H1 (cell line): ENCODE results near the gene TP53RK. TPM values are rescaled to one million over a fixed set of nuclear protein-coding genes. Genes with fewer than 3 reads are reported as not detected.

Experiments used
- CTCF ChIA-PET: fragments of 300-600 bp; sonication (Branson Sonifier 250); formaldehyde crosslinking; loops from one replicate; lab custom pipeline; 2021; ENCODE audit not compliant: partially characterized antibody; lab: Charles Lee
- POLR2A ChIA-PET: fragments of 300-600 bp; sonication (Branson Sonifier 250); formaldehyde crosslinking; loops from one replicate; lab custom pipeline; 2021; ENCODE audit warnings: inconsistent platforms; ENCODE audit not compliant: partially characterized antibody; lab: Charles Lee
- DNase-seq, 2 experiments: peaks; one replicate each; pipeline versions ENCODE4 v3.0.0 to v3.0.0-alpha.2; 2010 to 2022; ENCODE audit warnings: low spot score in 2 of 2, low read depth in 1 of 2, mixed read lengths in 1 of 2
- FAIRE-seq: peaks from 2 replicates; lab custom pipeline; 2011; peaks lifted over from hg19 to GRCh38; lab: Jason Lieb, UNC
- H2AFZ ChIP-seq: 2 replicates; pipeline ENCODE4 v1.8.1; 2012; ENCODE audit warnings: low read length, inconsistent platforms
- H2AK5ac ChIP-seq: 2 replicates; pipeline ENCODE4 v1.6.1; 2013; ENCODE audit warnings: low read depth, low read length
- H2BK120ac ChIP-seq: replicated peaks from 2 replicates; pipeline ENCODE3; 2013; ENCODE audit warnings: low read depth, low read length, inconsistent platforms
- H2BK12ac ChIP-seq: 2 replicates; pipeline ENCODE4 v1.6.1; 2013; ENCODE audit warnings: low read depth, low read length
- H2BK15ac ChIP-seq: 2 replicates; pipeline ENCODE4 v1.6.1; 2013; ENCODE audit warnings: low read length
- H2BK20ac ChIP-seq: 2 replicates; pipeline ENCODE4 v1.6.1; 2013; ENCODE audit warnings: low read length
- H2BK5ac ChIP-seq: 2 replicates; pipeline ENCODE4 v1.6.1; 2013; ENCODE audit warnings: low read depth, low read length
- H3K14ac ChIP-seq: 2 replicates; pipeline ENCODE4 v1.6.1; 2013; ENCODE audit warnings: inconsistent platforms; ENCODE audit not compliant: insufficient read length
- H3K18ac ChIP-seq: 2 replicates; pipeline ENCODE4 v1.6.1; 2013; ENCODE audit warnings: low read length; ENCODE audit errors: extremely low read depth
- H3K23ac ChIP-seq: 2 replicates; pipeline ENCODE4 v1.6.1; 2013; ENCODE audit warnings: inconsistent platforms; ENCODE audit not compliant: insufficient read length
- H3K23me2 ChIP-seq: 2 replicates; pipeline ENCODE4 v1.6.1; 2013; ENCODE audit warnings: low read depth, low read length
- H3K27ac ChIP-seq: 2 replicates; pipeline ENCODE4 v1.6.1; 2011; ENCODE audit warnings: low read depth, low read length, inconsistent platforms
- H3K27me3 ChIP-seq, 4 experiments: replicated peaks in 1 of 4; 1 replicate in 1 of 4; 2 replicates in 3 of 4; pipeline versions ENCODE4 v1.6.1 to v1.8.1; 2011 to 2013; ENCODE audit warnings: low read length in 3 of 4, mild to moderate bottlenecking in 3 of 4, inconsistent platforms in 2 of 4, mixed read lengths in 2 of 4, moderate library complexity in 1 of 4; ENCODE audit not compliant: control insufficient read depth in 3 of 4, insufficient read depth in 3 of 4; ENCODE audit errors: extremely low read depth in 1 of 4
- H3K36me3 ChIP-seq, 4 experiments: 2 replicates each; pipeline versions ENCODE4 v1.6.1 to v1.8.1; 2011 to 2013; ENCODE audit warnings: mild to moderate bottlenecking in 4 of 4, low read length in 3 of 4, moderate library complexity in 2 of 4, control low read depth in 1 of 4, inconsistent platforms in 1 of 4; ENCODE audit not compliant: insufficient read depth in 4 of 4, control insufficient read depth in 2 of 4
- H3K4ac ChIP-seq: replicated peaks from 2 replicates; pipeline ENCODE3; 2013; ENCODE audit warnings: low read length, low read depth, mixed read lengths, inconsistent platforms; ENCODE audit not compliant: insufficient read length
- H3K4me1 ChIP-seq, 4 experiments: replicated peaks in 1 of 4; 1 replicate in 1 of 4; 2 replicates in 3 of 4; pipeline versions ENCODE4 v1.6.1 to v1.8.1; 2011 to 2013; ENCODE audit warnings: low read length in 3 of 4, inconsistent platforms in 2 of 4, mixed read lengths in 1 of 4; ENCODE audit not compliant: insufficient read depth in 4 of 4, control insufficient read depth in 3 of 4
- H3K4me2 ChIP-seq, 2 experiments: 2 replicates each; pipeline versions ENCODE4 v1.6.1 to v1.8.1; 2011 to 2013; ENCODE audit warnings: low read depth in 2 of 2, low read length in 2 of 2, control low read depth in 1 of 2, inconsistent platforms in 1 of 2, mild to moderate bottlenecking in 1 of 2; ENCODE audit not compliant: insufficient read depth in 1 of 2
- H3K4me3 ChIP-seq, 4 experiments: fragments of 200-600, 300-600 bp in 1 of 4; sonication (generic), shearing (Covaris generic), sonication (Bioruptor Twin) in 1 of 4; 2 replicates each; pipeline versions ENCODE4 v1.5.1 to v1.8.1; 2011 to 2016; ENCODE audit warnings: low read length in 4 of 4, low read depth in 3 of 4, control low read depth in 2 of 4, inconsistent platforms in 2 of 4, mild to moderate bottlenecking in 2 of 4, mixed read lengths in 1 of 4, moderate library complexity in 1 of 4; ENCODE audit not compliant: insufficient read depth in 2 of 4; ENCODE audit errors: extremely low read depth in 1 of 4
- H3K56ac ChIP-seq: replicated peaks from 2 replicates; pipeline ENCODE3; 2013; ENCODE audit warnings: low read depth, mild to moderate bottlenecking, mixed read lengths, low read length, inconsistent platforms; ENCODE audit not compliant: insufficient read length
- H3K79me1 ChIP-seq: 2 replicates; pipeline ENCODE4 v1.6.1; 2013; ENCODE audit warnings: low read depth, low read length, control low read depth
- H3K79me2 ChIP-seq, 2 experiments: 2 replicates each; pipeline versions ENCODE4 v1.6.1 to v1.8.1; 2012 to 2013; ENCODE audit warnings: low read length in 2 of 2, mild to moderate bottlenecking in 2 of 2, inconsistent platforms in 1 of 2; ENCODE audit not compliant: insufficient read depth in 2 of 2, control insufficient read depth in 1 of 2
- H3K9ac ChIP-seq, 4 experiments: replicated peaks in 1 of 4; 1 replicate in 1 of 4; 2 replicates in 3 of 4; pipeline versions ENCODE4 v1.6.1 to v1.8.1; 2011 to 2013; ENCODE audit warnings: low read depth in 3 of 4, low read length in 3 of 4, control low read depth in 2 of 4, mild to moderate bottlenecking in 2 of 4, moderate library complexity in 2 of 4, inconsistent platforms in 1 of 4; ENCODE audit errors: extremely low read depth in 1 of 4
- H3K9me3 ChIP-seq, 2 experiments: 2 replicates each; pipeline versions ENCODE4 v1.6.1 to v1.8.1; 2012 to 2013; ENCODE audit warnings: mild to moderate bottlenecking in 2 of 2, moderate library complexity in 2 of 2, control low read depth in 1 of 2, inconsistent platforms in 1 of 2, low read depth in 1 of 2, low read length in 1 of 2, mixed read lengths in 1 of 2; ENCODE audit not compliant: insufficient read depth in 2 of 2
- H4K20me1 ChIP-seq, 2 experiments: replicated peaks in 1 of 2; 2 replicates each; pipeline versions ENCODE3 to v1.8.1; 2011 to 2013; ENCODE audit warnings: inconsistent platforms in 2 of 2, low read length in 2 of 2, mild to moderate bottlenecking in 1 of 2; ENCODE audit not compliant: insufficient read depth in 2 of 2, control insufficient read depth in 1 of 2
- H4K5ac ChIP-seq: 2 replicates; pipeline ENCODE4 v1.6.1; 2013; ENCODE audit warnings: low read length, low read depth, mixed read lengths, inconsistent platforms; ENCODE audit not compliant: insufficient read length
- H4K8ac ChIP-seq: 2 replicates; pipeline ENCODE4 v1.8.0; 2013; ENCODE audit warnings: mild to moderate bottlenecking, moderate library complexity, low read length, inconsistent platforms; ENCODE audit not compliant: insufficient read depth; ENCODE audit errors: extremely low read depth
- H4K91ac ChIP-seq: replicated peaks from 2 replicates; pipeline ENCODE3; 2013; ENCODE audit warnings: low read length, mixed read lengths, inconsistent platforms; ENCODE audit not compliant: insufficient read length
- CHD1 ChIP-seq: IDR thresholded peaks from 2 replicates; pipeline ENCODE4 v1.6.1; 2012; ENCODE audit warnings: low read depth, low read length, improper control_type of control experiment
- EP300 ChIP-seq, 2 experiments: IDR thresholded peaks; 1 replicate in 1 of 2; 2 replicates in 1 of 2; pipeline ENCODE4 v1.6.1; 2011 to 2012; ENCODE audit warnings: low read depth in 2 of 2, low read length in 2 of 2, mild to moderate bottlenecking in 2 of 2, borderline replicate concordance in 1 of 2, inconsistent platforms in 1 of 2, moderate library complexity in 1 of 2
- EZH2 ChIP-seq: fragments of 200-600 bp; sonication (generic); IDR thresholded peaks from 2 replicates; pipeline ENCODE4 v1.7.1; 2012; ENCODE audit warnings: low read depth, mild to moderate bottlenecking, moderate library complexity, low read length, inconsistent platforms; ENCODE audit not compliant: severe bottlenecking
- GTF2F1 ChIP-seq: IDR thresholded peaks from 2 replicates; pipeline ENCODE4 v1.6.1; 2012; ENCODE audit warnings: low read depth, low read length, improper control_type of control experiment, borderline replicate concordance
- HDAC2 ChIP-seq, 2 experiments: fragments of 300-600 bp in 1 of 2; sonication (generic) in 1 of 2; IDR thresholded peaks; 2 replicates each; pipeline ENCODE4 v1.6.1; 2011 to 2012; ENCODE audit warnings: low read depth in 2 of 2, low read length in 2 of 2, mild to moderate bottlenecking in 2 of 2, moderate library complexity in 2 of 2, borderline replicate concordance in 1 of 2, inconsistent platforms in 1 of 2
- JUND ChIP-seq: IDR thresholded peaks from 2 replicates; pipeline ENCODE4 v1.6.1; 2011; ENCODE audit warnings: mild to moderate bottlenecking, improper control_type of control experiment, low read length
- KDM1A ChIP-seq: fragments of 200-600, 300-600 bp; sonication (generic); IDR thresholded peaks from 2 replicates; pipeline ENCODE4 v1.7.1; 2016; ENCODE audit warnings: mild to moderate bottlenecking, low read length, borderline replicate concordance
- NRF1 ChIP-seq: IDR thresholded peaks from 2 replicates; pipeline ENCODE4 v1.6.1; 2011; ENCODE audit warnings: mild to moderate bottlenecking, low read depth, low read length, improper control_type of control experiment
- POLR2A ChIP-seq, 2 experiments: IDR thresholded peaks; 1 replicate in 1 of 2; 2 replicates in 1 of 2; pipeline ENCODE4 v1.6.1; 2011; ENCODE audit warnings: low read depth in 2 of 2, low read length in 2 of 2, mild to moderate bottlenecking in 2 of 2; ENCODE audit errors: control extremely low read depth in 1 of 2
- RAD21 ChIP-seq, 2 experiments: IDR thresholded peaks in 1 of 2; conservative IDR thresholded peaks in 1 of 2; 2 replicates each; pipeline ENCODE4 v1.6.1; 2011; ENCODE audit warnings: low read depth in 2 of 2, low read length in 2 of 2, improper control_type of control experiment in 1 of 2, inconsistent platforms in 1 of 2, mild to moderate bottlenecking in 1 of 2, moderate library complexity in 1 of 2
- RBBP5 ChIP-seq: IDR thresholded peaks from 2 replicates; pipeline ENCODE4 v1.7.1; 2012; ENCODE audit warnings: low read depth, mild to moderate bottlenecking, inconsistent platforms, low read length, moderate library complexity, borderline replicate concordance
- RXRA ChIP-seq: IDR thresholded peaks from 2 replicates; pipeline ENCODE4 v1.6.1; 2011; ENCODE audit warnings: low read depth, mild to moderate bottlenecking, low read length, moderate library complexity; ENCODE audit not compliant: insufficient read depth
- SP4 ChIP-seq: IDR thresholded peaks from 2 replicates; pipeline ENCODE4 v1.6.1; 2012; ENCODE audit warnings: low read length, inconsistent platforms
- TAF1 ChIP-seq: IDR thresholded peaks from 2 replicates; pipeline ENCODE4 v1.6.1; 2011; ENCODE audit warnings: mild to moderate bottlenecking, low read depth, low read length
- WGBS, 2 experiments: shearing (Covaris generic) in 1 of 2; methylation state at CpG; one replicate each; pipeline versions ENCODE4 v1.1.6 to v1.1.7; 2013 to 2015; ENCODE audit warnings: low lambda C conversion rate in 2 of 2, mixed read lengths in 2 of 2, inconsistent platforms in 1 of 2, low coverage in 1 of 2, missing lambda C conversion rate in 1 of 2; ENCODE audit not compliant: insufficient replicate concordance in 2 of 2, insufficient coverage in 1 of 2, insufficient read length in 1 of 2; ENCODE audit errors: extremely low coverage in 1 of 2, missing lambda C conversion rate in 1 of 2; 5-methylcytosine and 5-hydroxymethylcytosine counted together
- polyA plus RNA-seq, 7 experiments: library from polyadenylated mRNA; depleted of rRNA in 3 of 7; stranded (reverse) in 5 of 7; unstranded in 2 of 7; fragments of >200 nt in 5 of 7; fragments of 200-250 nt in 2 of 7; gene quantifications; 1 replicate in 5 of 7; 2 replicates in 1 of 7; 4 replicates in 1 of 7; pipeline versions ENCODE4 v1.2.1 to v1.2.3, GENCODE V29; 2011 to 2013; ENCODE audit warnings: missing spikeins in 2 of 7, mixed read lengths in 2 of 7
- total RNA-seq: library from RNA; stranded (reverse); fragmentation: NEBNext Ultra II Directional; extraction: Animal tissue kit (Norgen Biotek cat#: 25700); gene quantifications from 2 replicates; pipeline ENCODE4 v1.2.1, GENCODE V29; 2021

The TP53RK gene
- total and polyA plus RNA-seq, 2 of the 8 experiments (the other 6 are each of a cell fraction or from before 2014, with no cell fraction given), result 8.5 to 16.3 TPM

DNA sequence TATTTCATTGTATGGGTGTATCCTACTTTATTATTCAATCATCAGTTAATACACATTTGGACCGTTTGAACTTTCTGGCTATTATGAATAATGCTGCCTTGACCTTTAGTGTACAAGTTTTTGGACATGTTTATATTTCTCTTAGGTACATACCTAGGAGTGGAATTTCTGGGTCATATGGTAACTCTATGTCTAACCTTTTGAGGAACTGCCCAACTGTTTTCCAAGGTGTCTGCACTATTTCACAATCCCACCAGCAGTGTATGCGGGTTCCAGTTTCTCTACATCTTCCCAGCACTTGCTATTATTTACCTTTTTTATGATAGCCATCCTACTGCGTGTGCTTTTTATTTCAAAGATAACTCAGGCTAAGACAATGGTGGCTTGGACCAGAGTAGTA lies 23.6 kb downstream of the TP53RK start:
- Histone ChIP-seq H3K9me3 (peaks cover 6 to 7% of the 10 kb centered on the region in 2 experiments; a peak in 3 of 4 replicates), H3K27me3 (no peaks in the 10 kb centered on the region), H3K56ac (no peak overlapping the region), H2BK12ac (no peak overlapping the region), H3K23ac (no peak overlapping the region), H3K27ac (no peak overlapping the region), H3K18ac (no peak overlapping the region), H3K9ac (no peak overlapping the region), H4K91ac (no peak overlapping the region), H4K5ac (no peak overlapping the region), H2AK5ac (no peak overlapping the region), H2BK20ac (no peak overlapping the region), H4K20me1 (peaks cover 0 to 2% of the 10 kb centered on the region in 2 experiments), H2BK15ac (no peak overlapping the region), H3K79me2 (no peaks in the 10 kb centered on the region), H3K36me3 (peaks cover 0 to 10% (median 4%) of the 10 kb centered on the region in 4 experiments; a peak in 2 of 8 replicates), H2BK5ac (no peak overlapping the region), H2BK120ac (no peak overlapping the region), H3K4me3 (no peak overlapping the region), H4K8ac (no peak overlapping the region), H3K4me1 (no peaks in the 10 kb centered on the region), H3K79me1 (no peaks in the 10 kb centered on the region), H3K23me2 (no peaks in the 10 kb centered on the region), H3K4me2 (no peak overlapping the region), H2AFZ (no peak overlapping the region), H3K14ac (no peak overlapping the region), H3K4ac (no peak overlapping the region)
- FAIRE-seq (no peak), DNase-seq (no peak)
- TF ChIP-seq TAF1 (no peak), HDAC2 (IDR thresholded peaks at IDR 0.05; ENCODE audit: borderline replicate concordance in 1 of 2, low read depth in 2 of 2, low read length in 2 of 2) (no peak), JUND (no peak), EZH2 (no peak), KDM1A (no peak), RAD21 (IDR thresholded peaks at IDR 0.05 in 1 of 2, conservative IDR thresholded peaks at IDR 0.05 in 1 of 2; ENCODE audit: low read depth in 2 of 2, low read length in 2 of 2) (no peak), POLR2A (IDR thresholded peaks at IDR 0.05; ENCODE audit: control extremely low read depth in 1 of 2, low read depth in 2 of 2, low read length in 2 of 2) (no peak), SP4 (no peak), CHD1 (no peak), GTF2F1 (no peak), EP300 (IDR thresholded peaks at IDR 0.05; ENCODE audit: borderline replicate concordance in 1 of 2, low read depth in 2 of 2, low read length in 2 of 2) (no peak), RXRA (no peak), RBBP5 (no peak), NRF1 (no peak)
- CTCF ChIA-PET, result no interaction called here
- WGBS, 2 experiments, result 89% methylated on average over 3 of the region's 3 CpGs; no CpG with 5 or more reads in 1 of the 2 experiments
- POLR2A ChIA-PET, result no interaction called here
